Loucy (cell line): Measurements from ENCODE around the gene MAPRE3.
A peak's percentile ranks its signal among the peaks of the same experiment; 100 is the strongest.

Experiments
- H2AFZ ChIP-seq: fragments of 200-600 bp; sonication (generic); 2 replicates; pipeline ENCODE4 v1.6.0; 2016; ENCODE audit warnings: antibody characterized with exemption, mild to moderate bottlenecking, low read length, moderate library complexity
- H3F3A ChIP-seq: fragments of 200-600 bp; 2 replicates; pipeline ENCODE4 v1.6.0; 2016; ENCODE audit warnings: antibody characterized with exemption, low read depth, mild to moderate bottlenecking
- H3K27me3 ChIP-seq: fragments of 200-600 bp; sonication (generic); 2 replicates; pipeline ENCODE4 v1.6.1; 2014; ENCODE audit warnings: low read length, mild to moderate bottlenecking; ENCODE audit not compliant: insufficient read depth, poor library complexity, severe bottlenecking
- H3K36me3 ChIP-seq: fragments of 200-600 bp; sonication (generic); 2 replicates; pipeline ENCODE4 v1.6.1; 2016; ENCODE audit warnings: low read length; ENCODE audit not compliant: insufficient read depth
- H3K4me1 ChIP-seq: fragments of 200-600 bp; sonication (generic); 2 replicates; pipeline ENCODE4 v1.5.1; 2014; ENCODE audit warnings: low read length, mild to moderate bottlenecking; ENCODE audit not compliant: insufficient read depth, poor library complexity, severe bottlenecking
- H3K4me2 ChIP-seq: fragments of 200-600 bp; sonication (generic); 2 replicates; pipeline ENCODE4 v1.6.0; 2014; ENCODE audit warnings: antibody characterized with exemption, low read length, low read depth, mild to moderate bottlenecking; ENCODE audit not compliant: poor library complexity, severe bottlenecking
- H3K4me3 ChIP-seq: fragments of 200-600 bp; sonication (generic); 2 replicates; pipeline ENCODE4 v1.5.1; 2014; ENCODE audit warnings: low read length, mild to moderate bottlenecking, mixed read lengths; ENCODE audit not compliant: poor library complexity, severe bottlenecking
- H3K79me2 ChIP-seq: fragments of 200-600 bp; sonication (generic); 2 replicates; pipeline ENCODE4 v1.6.1; 2014; ENCODE audit warnings: low read length; ENCODE audit not compliant: insufficient read depth
- H3K9ac ChIP-seq: fragments of 200-600 bp; sonication (generic); 2 replicates; pipeline ENCODE4 v1.6.0; 2014; ENCODE audit warnings: mild to moderate bottlenecking, low read depth, low read length, moderate library complexity; ENCODE audit not compliant: poor library complexity, severe bottlenecking
- H3K9me2 ChIP-seq: fragments of 200-600 bp; sonication (generic); replicated peaks from 2 replicates; pipeline ENCODE4 v1.6.1; 2016; ENCODE audit warnings: low read depth, low read length, mixed read lengths
- H3K9me3 ChIP-seq: fragments of 200-600 bp; sonication (generic); 2 replicates; pipeline ENCODE4 v1.6.1; 2014; ENCODE audit warnings: mild to moderate bottlenecking, antibody characterized with exemption, low read length, low read depth; ENCODE audit not compliant: insufficient read depth
- H4K20me1 ChIP-seq: fragments of 200-600 bp; sonication (generic); 2 replicates; pipeline ENCODE4 v1.6.0; 2014; ENCODE audit warnings: antibody characterized with exemption, low read length, mild to moderate bottlenecking; ENCODE audit not compliant: insufficient read depth, poor library complexity, severe bottlenecking
- CTCF ChIP-seq: fragments of 200-600 bp; sonication (generic); conservative IDR thresholded peaks from 2 replicates; pipeline ENCODE4 v1.5.1; 2014; ENCODE audit warnings: mild to moderate bottlenecking, antibody characterized with exemption, low read length
- EZH2phosphoT487 ChIP-seq: fragments of 200-600 bp; IDR thresholded peaks from 2 replicates; pipeline ENCODE4 v1.6.1; 2018; ENCODE audit warnings: antibody characterized with exemption, mild to moderate bottlenecking, moderate library complexity, borderline replicate concordance

MAPRE3 gene

GRCh38 chr2:26979741-26980140, 9.3 kb downstream of the MAPRE3 start:
- no peak overlapping the region for H2AFZ ChIP-seq
- H3K9me3 ChIP-seq = no peaks in the 10 kb centered on the region
- no peaks in the 10 kb centered on the region for H3F3A ChIP-seq
- H3K4me3 ChIP-seq = no peak overlapping the region
- no peaks in the 10 kb centered on the region for H3K79me2 ChIP-seq
- no peaks in the 10 kb centered on the region for H3K27me3 ChIP-seq
- TF ChIP-seq CTCF = no peak
- TF ChIP-seq EZH2phosphoT487 = no peak
- no peak overlapping the region for H3K4me2 ChIP-seq
- no peaks in the 10 kb centered on the region for H3K4me1 ChIP-seq
- H3K9ac ChIP-seq = no peak overlapping the region
- H3K36me3 ChIP-seq = no peaks in the 10 kb centered on the region
- H3K9me2 ChIP-seq = no peaks in the 10 kb centered on the region
- H4K20me1 ChIP-seq = no peaks in the 10 kb centered on the region

GRCh38 chr2:26980971-26981370, 10.5 kb downstream of the MAPRE3 start:
- H3K9me2 ChIP-seq = no peaks in the 10 kb centered on the region
- H3K36me3 ChIP-seq = no peaks in the 10 kb centered on the region
- H3K4me3 ChIP-seq = no peak overlapping the region
- H3K79me2 ChIP-seq = no peaks in the 10 kb centered on the region
- no peak overlapping the region for H3K4me2 ChIP-seq
- no peaks in the 10 kb centered on the region for H3K4me1 ChIP-seq
- no peaks in the 10 kb centered on the region for H3K9me3 ChIP-seq
- TF ChIP-seq CTCF = no peak
- no peak for TF ChIP-seq EZH2phosphoT487
- H2AFZ ChIP-seq = no peak overlapping the region
- no peaks in the 10 kb centered on the region for H3F3A ChIP-seq
- H3K27me3 ChIP-seq = no peaks in the 10 kb centered on the region
- H4K20me1 ChIP-seq = no peaks in the 10 kb centered on the region
- no peak overlapping the region for H3K9ac ChIP-seq

GRCh38 chr2:26982102-26982742, 11.8 kb downstream of the MAPRE3 start:
- no peaks in the 10 kb centered on the region for H3F3A ChIP-seq
- TF ChIP-seq EZH2phosphoT487 (no peak), CTCF (peak; percentile 55)
- no peaks in the 10 kb centered on the region for H3K36me3 ChIP-seq
- H3K4me3 ChIP-seq = no peak overlapping the region
- H3K4me2 ChIP-seq = no peak overlapping the region
- H3K9ac ChIP-seq = no peak overlapping the region
- H3K79me2 ChIP-seq = no peaks in the 10 kb centered on the region
- H4K20me1 ChIP-seq = no peaks in the 10 kb centered on the region
- peak overlapping the region; percentile 24; the same call in 1 of the 2 replicates for H2AFZ ChIP-seq
- H3K4me1 ChIP-seq = no peaks in the 10 kb centered on the region
- H3K9me3 ChIP-seq = no peaks in the 10 kb centered on the region
- H3K9me2 ChIP-seq = no peaks in the 10 kb centered on the region
- no peaks in the 10 kb centered on the region for H3K27me3 ChIP-seq
